Measurements from ENCODE around the gene POLR1A. TPM values are rescaled to one million over a fixed set of nuclear protein-coding genes. Genes with fewer than 3 reads are reported as not detected.

POLR1A gene
- total and polyA plus RNA-seq, 2 of the 13 experiments (the other 11 are each of a cell fraction or from before 2014, with no cell fraction given): 7.2 to 39.9 TPM

DNA sequence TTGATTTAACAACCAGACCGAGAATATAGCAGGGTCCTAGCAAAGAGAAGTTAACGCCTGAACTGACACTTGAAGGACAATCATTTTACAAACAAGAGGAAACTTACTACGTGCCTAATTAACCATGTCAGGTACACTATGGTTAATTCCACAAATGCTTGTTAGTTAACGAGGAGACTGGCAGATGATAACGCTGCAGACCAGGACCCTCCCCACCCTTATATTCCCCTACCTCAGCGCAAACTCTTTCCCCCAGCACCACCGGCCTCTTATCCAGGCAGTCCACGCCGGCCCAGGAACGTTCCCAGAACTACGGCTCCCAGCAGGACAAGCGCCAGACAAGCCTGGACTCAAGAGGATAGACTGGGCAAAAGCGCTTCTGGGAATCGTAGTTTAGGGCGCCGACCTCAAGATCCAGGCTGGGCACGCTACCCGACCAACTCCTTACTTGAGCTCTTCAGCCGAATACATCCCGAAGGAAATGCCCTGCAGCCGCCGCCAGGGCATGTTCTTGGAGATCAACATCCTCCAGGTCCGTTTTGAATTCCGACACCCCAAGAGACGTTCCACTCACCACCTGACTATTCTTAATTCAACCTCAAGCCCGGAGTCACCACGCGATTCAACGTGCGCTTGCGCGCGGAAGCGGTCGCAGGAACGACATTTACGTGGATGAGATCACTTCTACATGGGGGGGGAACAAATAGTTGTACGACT, at the start of gene POLR1A (continued):
- no peak; the same call in 1 of the 2 replicates for TF ChIP-seq RFXANK (CRISPR knock-in tag; IDR thresholded peaks at IDR 0.05)
- no peak for TF ChIP-seq TGIF2 (CRISPR knock-in tag; IDR thresholded peaks at IDR 0.05)
- TF ChIP-seq ZNF143 (CRISPR knock-in tag; IDR thresholded peaks at IDR 0.05): peak; percentile 92
- TF ChIP-seq RCOR2 (CRISPR knock-in tag; IDR thresholded peaks at IDR 0.05): no peak
- TF ChIP-seq, protein P1, sequence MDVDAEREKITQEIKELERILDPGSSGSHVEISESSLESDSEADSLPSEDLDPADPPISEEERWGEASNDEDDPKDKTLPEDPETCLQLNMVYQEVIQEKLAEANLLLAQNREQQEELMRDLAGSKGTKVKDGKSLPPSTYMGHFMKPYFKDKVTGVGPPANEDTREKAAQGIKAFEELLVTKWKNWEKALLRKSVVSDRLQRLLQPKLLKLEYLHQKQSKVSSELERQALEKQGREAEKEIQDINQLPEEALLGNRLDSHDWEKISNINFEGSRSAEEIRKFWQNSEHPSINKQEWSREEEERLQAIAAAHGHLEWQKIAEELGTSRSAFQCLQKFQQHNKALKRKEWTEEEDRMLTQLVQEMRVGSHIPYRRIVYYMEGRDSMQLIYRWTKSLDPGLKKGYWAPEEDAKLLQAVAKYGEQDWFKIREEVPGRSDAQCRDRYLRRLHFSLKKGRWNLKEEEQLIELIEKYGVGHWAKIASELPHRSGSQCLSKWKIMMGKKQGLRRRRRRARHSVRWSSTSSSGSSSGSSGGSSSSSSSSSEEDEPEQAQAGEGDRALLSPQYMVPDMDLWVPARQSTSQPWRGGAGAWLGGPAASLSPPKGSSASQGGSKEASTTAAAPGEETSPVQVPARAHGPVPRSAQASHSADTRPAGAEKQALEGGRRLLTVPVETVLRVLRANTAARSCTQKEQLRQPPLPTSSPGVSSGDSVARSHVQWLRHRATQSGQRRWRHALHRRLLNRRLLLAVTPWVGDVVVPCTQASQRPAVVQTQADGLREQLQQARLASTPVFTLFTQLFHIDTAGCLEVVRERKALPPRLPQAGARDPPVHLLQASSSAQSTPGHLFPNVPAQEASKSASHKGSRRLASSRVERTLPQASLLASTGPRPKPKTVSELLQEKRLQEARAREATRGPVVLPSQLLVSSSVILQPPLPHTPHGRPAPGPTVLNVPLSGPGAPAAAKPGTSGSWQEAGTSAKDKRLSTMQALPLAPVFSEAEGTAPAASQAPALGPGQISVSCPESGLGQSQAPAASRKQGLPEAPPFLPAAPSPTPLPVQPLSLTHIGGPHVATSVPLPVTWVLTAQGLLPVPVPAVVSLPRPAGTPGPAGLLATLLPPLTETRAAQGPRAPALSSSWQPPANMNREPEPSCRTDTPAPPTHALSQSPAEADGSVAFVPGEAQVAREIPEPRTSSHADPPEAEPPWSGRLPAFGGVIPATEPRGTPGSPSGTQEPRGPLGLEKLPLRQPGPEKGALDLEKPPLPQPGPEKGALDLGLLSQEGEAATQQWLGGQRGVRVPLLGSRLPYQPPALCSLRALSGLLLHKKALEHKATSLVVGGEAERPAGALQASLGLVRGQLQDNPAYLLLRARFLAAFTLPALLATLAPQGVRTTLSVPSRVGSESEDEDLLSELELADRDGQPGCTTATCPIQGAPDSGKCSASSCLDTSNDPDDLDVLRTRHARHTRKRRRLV (CRISPR knock-in tag; IDR thresholded peaks at IDR 0.05): no peak
- no peak for TF ChIP-seq DPF2 (CRISPR knock-in tag; IDR thresholded peaks at IDR 0.05; ENCODE audit: borderline replicate concordance, low read depth)
- no peak for TF ChIP-seq HNRNPL (IDR thresholded peaks at IDR 0.05; ENCODE audit: low read depth, low read length)
- TF ChIP-seq CHD4 (IDR thresholded peaks at IDR 0.05; ENCODE audit: borderline replicate concordance, low read length): no peak
- TF ChIP-seq, protein P2, sequence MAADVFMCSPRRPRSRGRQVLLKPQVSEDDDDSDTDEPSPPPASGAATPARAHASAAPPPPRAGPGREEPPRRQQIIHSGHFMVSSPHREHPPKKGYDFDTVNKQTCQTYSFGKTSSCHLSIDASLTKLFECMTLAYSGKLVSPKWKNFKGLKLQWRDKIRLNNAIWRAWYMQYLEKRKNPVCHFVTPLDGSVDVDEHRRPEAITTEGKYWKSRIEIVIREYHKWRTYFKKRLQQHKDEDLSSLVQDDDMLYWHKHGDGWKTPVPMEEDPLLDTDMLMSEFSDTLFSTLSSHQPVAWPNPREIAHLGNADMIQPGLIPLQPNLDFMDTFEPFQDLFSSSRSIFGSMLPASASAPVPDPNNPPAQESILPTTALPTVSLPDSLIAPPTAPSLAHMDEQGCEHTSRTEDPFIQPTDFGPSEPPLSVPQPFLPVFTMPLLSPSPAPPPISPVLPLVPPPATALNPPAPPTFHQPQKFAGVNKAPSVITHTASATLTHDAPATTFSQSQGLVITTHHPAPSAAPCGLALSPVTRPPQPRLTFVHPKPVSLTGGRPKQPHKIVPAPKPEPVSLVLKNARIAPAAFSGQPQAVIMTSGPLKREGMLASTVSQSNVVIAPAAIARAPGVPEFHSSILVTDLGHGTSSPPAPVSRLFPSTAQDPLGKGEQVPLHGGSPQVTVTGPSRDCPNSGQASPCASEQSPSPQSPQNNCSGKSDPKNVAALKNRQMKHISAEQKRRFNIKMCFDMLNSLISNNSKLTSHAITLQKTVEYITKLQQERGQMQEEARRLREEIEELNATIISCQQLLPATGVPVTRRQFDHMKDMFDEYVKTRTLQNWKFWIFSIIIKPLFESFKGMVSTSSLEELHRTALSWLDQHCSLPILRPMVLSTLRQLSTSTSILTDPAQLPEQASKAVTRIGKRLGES (CRISPR knock-in tag; IDR thresholded peaks at IDR 0.05; ENCODE audit: borderline replicate concordance): no peak
- no peak for TF ChIP-seq NFE2L1 (CRISPR knock-in tag; IDR thresholded peaks at IDR 0.05; ENCODE audit: borderline replicate concordance)
- no peak for TF ChIP-seq ZNF674 (CRISPR knock-in tag; IDR thresholded peaks at IDR 0.05; ENCODE audit: low read depth)
- TF ChIP-seq ZNF652 (CRISPR knock-in tag; IDR thresholded peaks at IDR 0.05; ENCODE audit: borderline replicate concordance, low read depth): no peak; the same call in 1 of the 2 replicates
- no peak for TF ChIP-seq STAG1 (CRISPR knock-in tag; IDR thresholded peaks at IDR 0.05)
- TF ChIP-seq, protein P3, sequence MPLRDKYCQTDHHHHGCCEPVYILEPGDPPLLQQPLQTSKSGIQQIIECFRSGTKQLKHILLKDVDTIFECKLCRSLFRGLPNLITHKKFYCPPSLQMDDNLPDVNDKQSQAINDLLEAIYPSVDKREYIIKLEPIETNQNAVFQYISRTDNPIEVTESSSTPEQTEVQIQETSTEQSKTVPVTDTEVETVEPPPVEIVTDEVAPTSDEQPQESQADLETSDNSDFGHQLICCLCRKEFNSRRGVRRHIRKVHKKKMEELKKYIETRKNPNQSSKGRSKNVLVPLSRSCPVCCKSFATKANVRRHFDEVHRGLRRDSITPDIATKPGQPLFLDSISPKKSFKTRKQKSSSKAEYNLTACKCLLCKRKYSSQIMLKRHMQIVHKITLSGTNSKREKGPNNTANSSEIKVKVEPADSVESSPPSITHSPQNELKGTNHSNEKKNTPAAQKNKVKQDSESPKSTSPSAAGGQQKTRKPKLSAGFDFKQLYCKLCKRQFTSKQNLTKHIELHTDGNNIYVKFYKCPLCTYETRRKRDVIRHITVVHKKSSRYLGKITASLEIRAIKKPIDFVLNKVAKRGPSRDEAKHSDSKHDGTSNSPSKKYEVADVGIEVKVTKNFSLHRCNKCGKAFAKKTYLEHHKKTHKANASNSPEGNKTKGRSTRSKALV (CRISPR knock-in tag; IDR thresholded peaks at IDR 0.05): no peak; the same call in 1 of the 2 replicates
- TF ChIP-seq, protein P4, sequence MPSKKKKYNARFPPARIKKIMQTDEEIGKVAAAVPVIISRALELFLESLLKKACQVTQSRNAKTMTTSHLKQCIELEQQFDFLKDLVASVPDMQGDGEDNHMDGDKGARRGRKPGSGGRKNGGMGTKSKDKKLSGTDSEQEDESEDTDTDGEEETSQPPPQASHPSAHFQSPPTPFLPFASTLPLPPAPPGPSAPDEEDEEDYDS (CRISPR knock-in tag; IDR thresholded peaks at IDR 0.05): no peak
- TF ChIP-seq ZNF543 (CRISPR knock-in tag; IDR thresholded peaks at IDR 0.05): no peak
- no peak for TF ChIP-seq PCBP2 (optimal IDR thresholded peaks at IDR 0.05; ENCODE audit: low read depth, low read length, poor library complexity, severe bottlenecking)
- TF ChIP-seq, protein P5, sequence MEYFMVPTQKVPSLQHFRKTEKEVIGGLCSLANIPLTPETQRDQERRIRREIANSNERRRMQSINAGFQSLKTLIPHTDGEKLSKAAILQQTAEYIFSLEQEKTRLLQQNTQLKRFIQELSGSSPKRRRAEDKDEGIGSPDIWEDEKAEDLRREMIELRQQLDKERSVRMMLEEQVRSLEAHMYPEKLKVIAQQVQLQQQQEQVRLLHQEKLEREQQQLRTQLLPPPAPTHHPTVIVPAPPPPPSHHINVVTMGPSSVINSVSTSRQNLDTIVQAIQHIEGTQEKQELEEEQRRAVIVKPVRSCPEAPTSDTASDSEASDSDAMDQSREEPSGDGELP (IDR thresholded peaks at IDR 0.05; ENCODE audit: borderline replicate concordance, low read depth): peak; percentile 7; the same call in 1 of the 2 replicates
- no peak for TF ChIP-seq HOXD1 (CRISPR knock-in tag; IDR thresholded peaks at IDR 0.05)
